GM18909 (cell line): ENCODE results near the gene CRYBA1.
A peak's percentile ranks its signal among the peaks of the same experiment; 100 is the strongest.
"Not testable (repeated sequence)": the region's sequence is repeated elsewhere in the genome, so short reads cannot be mapped to it uniquely, and the experiment has no call there.

ENCODE experiments used
- ATAC-seq: cut with Tn5 transposase; IDR thresholded peaks from one replicate; pipeline ENCODE4 v1.9.1; 2021; ENCODE audit warnings: mild to moderate bottlenecking; ENCODE audit not compliant: unreplicated experiment, poor library complexity

CRYBA1 gene

GRCh38 chr17:29271980-29272379 lies 25.3 kb downstream of the CRYBA1 start:
- ATAC-seq: not testable (repeated sequence)

- no peak for ATAC-seq
These were observed 27.3 kb downstream of the CRYBA1 start for GRCh38 chr17:29273924-29274323.

GRCh38 chr17:29278692-29279091 lies 32.0 kb downstream of the CRYBA1 start:
- ATAC-seq: no peak

- no peak for ATAC-seq
These were observed 32.9 kb downstream of the CRYBA1 start for GRCh38 chr17:29279397-29280070.

GRCh38 chr17:29283496-29283895 lies 36.8 kb downstream of the CRYBA1 start:
- ATAC-seq: no peak

- no peak for ATAC-seq
These were observed 37.3 kb downstream of the CRYBA1 start for GRCh38 chr17:29283961-29284360.

- no peak for ATAC-seq
These were observed 43.2 kb downstream of the CRYBA1 start for GRCh38 chr17:29289852-29290251.

GRCh38 chr17:29291163-29291752 lies 44.6 kb downstream of the CRYBA1 start:
- ATAC-seq: no peak

GRCh38 chr17:29292071-29292991 lies 45.7 kb downstream of the CRYBA1 start:
- peak; percentile 11 for ATAC-seq

GRCh38 chr17:29292992-29293889 lies 46.6 kb downstream of the CRYBA1 start:
- ATAC-seq: peak; percentile 28

- ATAC-seq: peak; percentile 81
These were observed 47.4 kb downstream of the CRYBA1 start, which contains the start of gene NUFIP2 for GRCh38 chr17:29293890-29294579. Gene NUFIP2 (minus strand): TSS chr17:29294148. CDS start chr17:29294059, 89 bp downstream.

GRCh38 chr17:29294580-29294900 lies 47.9 kb downstream of the CRYBA1 start:
- no peak for ATAC-seq

GRCh38 chr17:29295420-29295819 lies 48.8 kb downstream of the CRYBA1 start:
- ATAC-seq: no peak

- no peak for ATAC-seq
These were observed 52.4 kb downstream of the CRYBA1 start for GRCh38 chr17:29299031-29299430.

- ATAC-seq: no peak
These were observed 56.7 kb downstream of the CRYBA1 start for GRCh38 chr17:29303386-29303785.
